ENCODE data around the gene NCAM1.

NCAM1 gene

DNA sequence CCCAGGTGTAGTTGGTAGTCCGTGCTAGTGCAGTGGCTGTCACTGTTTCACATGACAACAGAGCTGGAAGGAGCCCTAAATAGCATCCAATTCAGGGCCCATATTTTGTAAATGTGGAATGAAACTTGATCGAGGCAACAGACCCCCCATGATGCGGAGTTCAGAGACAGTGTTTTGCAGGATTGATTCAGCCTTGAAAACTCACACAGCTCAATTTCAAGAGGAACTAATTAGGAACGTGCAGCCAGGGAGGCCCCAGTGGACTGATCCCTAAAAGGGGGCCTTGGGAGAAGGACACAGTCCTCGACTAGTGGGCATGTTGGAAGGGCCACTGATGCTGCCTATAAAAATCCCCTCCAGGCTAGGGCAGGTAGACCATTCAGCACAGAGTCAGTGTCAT is 292.2 kb downstream of the NCAM1 start:
- DNase-seq (ENCODE audit: low read depth): no peak

DNA sequence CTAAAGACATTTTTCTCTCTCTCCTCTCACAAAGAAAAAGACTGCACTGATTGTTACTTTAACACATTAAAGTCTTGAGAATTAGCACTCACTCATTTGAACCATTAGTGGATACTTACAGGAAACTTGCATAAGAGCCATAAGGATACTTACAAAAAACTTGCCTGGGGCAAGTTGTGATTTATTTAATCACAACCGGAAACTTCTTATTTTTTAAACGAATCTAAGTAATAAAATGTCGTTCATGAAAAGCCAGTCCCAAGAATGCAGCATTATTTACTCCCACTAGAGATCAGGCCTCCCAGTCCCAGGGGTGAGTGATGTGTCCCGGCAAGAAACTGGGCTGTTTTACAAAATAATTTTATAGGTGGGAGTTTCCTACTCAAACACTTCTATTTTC is 293.9 kb downstream of the NCAM1 start:
- DNase-seq (ENCODE audit: low read depth): no peak

DNA sequence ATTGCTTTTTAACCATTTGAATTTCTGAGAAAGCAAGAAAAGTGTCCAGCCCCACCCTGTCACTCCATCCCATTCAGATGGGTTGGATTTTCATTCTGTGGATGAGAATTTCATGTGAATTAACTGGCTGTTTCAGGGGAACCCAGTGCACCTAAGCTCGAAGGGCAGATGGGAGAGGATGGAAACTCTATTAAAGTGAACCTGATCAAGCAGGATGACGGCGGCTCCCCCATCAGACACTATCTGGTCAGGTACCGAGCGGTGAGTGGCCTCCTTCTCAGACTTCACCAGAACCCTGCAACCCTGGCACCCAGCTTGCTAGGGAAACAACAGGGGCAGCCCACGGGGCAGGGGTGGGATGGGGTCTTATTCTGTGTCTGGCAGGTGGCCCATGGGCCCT is 294.5 kb downstream of the NCAM1 start:
- DNase-seq (ENCODE audit: low read depth): no peak

DNA sequence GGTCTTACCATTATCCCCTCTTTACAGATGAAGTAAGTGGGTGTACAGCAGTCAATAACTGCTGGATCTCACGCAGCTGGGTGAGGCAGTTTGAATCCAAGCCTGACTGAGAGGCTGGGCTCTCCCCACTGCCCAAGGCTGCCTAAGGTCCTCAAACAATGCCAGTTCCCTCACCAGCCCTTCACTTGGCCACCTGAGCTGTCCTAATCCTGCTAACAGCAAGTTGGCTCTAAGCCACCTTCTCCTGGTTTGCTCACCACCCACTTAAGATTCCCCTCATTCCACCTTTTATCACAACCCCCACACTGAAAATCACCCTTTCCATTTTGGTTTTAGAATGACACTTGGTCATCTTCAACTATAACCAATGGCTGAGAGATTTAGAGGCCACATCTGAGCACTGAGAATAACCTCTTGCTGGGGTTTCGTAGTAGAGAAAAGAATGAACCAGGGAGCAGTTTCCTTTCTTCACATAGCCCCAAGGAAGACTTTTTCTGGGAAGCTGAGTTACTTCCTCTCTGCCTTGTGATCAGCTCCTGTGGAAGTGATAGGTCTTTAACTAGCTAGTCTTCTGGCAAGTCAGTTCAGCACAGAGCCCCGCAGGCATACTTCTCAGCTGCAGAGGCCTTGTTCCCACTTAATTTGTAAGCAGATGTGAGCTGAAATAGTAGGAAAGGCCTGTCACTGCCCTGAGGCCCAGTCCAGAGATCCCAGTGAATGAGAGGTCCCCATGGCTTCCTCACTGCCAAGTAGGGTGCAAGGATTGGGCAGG is 295.4 kb downstream of the NCAM1 start:
- no peak for DNase-seq (ENCODE audit: low read depth)

DNA sequence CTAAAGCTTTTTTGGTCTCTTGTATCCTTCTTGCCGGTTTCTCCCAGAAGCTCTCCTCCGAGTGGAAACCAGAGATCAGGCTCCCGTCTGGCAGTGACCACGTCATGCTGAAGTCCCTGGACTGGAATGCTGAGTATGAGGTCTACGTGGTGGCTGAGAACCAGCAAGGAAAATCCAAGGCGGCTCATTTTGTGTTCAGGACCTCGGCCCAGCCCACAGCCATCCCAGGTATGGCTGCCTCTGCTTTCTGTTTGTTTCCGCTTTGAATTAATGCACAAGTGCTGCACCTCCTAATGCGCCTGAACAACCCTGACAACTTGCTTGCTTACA is 298.8 kb downstream of the NCAM1 start:
- no peak for DNase-seq (ENCODE audit: low read depth)

DNA sequence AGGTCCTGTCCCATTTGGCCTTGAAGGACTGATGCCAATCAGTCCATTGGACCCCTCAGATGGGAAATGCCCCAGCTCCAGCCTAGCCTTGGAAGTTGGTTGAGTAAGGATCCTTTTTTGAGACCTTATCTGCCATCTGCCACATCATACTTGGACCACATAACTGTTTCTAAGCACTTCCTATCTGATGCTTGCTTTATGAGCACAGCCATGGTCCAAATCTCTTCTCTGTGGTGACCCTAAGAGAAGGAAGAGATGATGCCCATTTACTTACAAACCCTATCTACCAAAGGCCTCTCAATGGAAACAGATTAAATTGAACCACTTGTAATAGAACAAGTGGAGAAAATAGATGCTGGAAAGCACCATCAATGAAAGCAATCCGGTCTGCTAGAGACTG is 299.3 kb downstream of the NCAM1 start:
- no peak for DNase-seq (ENCODE audit: low read depth)

DNA sequence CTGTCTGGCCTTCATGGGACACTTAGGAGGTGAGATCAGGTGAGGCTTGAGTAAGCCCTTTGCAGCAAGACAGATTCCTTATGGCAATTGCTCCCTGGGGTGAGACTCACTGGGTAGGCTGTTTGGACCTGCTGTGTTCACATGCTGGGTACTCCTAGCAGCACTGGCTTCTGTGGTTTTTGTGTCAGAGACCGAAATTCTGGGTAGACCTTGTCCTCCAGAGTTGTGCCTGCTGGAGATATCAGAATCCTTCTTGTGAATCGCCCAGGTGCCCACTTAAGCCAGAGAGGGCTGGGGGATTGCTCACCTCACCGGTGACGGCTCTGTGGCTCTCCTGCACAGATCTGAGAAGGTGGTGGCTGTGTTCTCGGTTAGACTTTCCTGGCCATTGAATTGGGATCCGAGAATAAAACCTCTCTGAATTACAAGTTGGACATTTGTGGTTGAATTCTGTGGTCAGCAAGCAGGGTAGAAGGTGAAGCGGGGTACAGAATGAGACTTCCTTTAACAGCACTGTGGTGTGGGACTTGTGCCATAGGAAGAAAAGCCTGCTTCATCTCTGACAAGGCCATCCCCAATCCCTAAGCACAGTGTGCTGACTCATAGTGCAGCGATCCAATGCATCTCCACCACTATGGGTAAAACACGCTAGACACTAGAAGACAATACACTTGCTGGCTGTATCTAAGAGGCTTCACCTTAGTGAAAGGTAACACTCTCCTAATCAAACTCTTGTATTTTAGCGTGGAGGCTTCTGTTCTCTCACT is 300.7 kb downstream of the NCAM1 start:
- DNase-seq (ENCODE audit: low read depth): no peak

DNA sequence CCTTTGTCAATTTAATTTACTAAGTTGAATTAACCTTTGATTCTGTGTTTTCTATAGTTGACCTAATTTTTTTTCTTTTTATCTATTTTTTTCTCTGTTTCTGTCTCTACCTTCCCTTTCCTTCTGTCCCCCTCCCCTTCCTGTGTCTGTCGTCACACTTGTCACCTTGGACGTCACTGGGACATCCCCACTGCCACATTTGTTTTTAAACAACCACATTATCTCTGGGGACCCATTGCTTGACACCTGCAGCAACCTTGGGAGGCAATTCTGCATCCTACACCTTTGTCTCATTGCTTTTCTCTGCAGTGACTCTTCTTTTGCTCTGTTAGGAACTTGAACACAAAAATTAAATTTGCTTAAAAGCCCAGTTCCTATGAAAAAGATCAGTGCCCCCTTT is 301.4 kb downstream of the NCAM1 start:
- DNase-seq (ENCODE audit: low read depth): no peak

DNA sequence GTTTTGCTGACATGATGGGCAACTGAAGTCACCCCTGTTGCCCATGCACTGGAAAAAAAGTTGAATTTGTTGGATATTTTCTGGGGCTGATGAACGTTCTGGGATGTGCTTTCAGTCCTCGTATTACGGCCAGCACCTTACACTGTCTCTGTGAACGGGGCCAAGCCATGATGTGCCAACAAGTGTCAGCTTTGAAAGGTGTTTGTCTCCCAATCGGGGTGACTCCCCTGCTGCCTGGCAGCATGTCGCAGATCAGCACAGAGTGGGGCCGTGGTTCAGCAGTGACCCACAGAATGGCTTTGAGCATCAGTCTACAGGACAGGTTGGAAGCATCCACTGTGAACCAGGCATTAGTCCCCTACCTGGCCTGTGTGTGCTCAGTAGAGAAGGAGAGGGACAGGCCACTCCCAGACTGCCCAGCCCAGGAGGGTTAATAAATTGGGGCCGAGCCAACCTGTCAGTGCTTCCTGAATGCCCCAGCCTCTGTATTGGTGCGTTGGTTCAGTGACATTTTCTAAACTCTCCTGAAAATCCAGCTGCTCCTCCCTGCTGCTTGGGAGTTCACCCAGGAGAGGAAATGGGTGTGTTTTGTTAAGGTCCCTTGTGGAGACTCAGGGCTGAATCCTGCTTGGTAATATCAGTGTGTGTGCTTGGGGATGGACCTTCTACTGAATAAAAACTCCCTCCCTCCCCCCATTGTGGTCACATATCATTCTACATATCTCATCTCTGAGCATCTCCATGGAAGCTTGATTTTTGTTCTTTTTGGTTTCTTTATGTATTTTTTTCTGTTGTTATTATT is 302.4 kb downstream of the NCAM1 start:
- DNase-seq (ENCODE audit: low read depth): no peak

DNA sequence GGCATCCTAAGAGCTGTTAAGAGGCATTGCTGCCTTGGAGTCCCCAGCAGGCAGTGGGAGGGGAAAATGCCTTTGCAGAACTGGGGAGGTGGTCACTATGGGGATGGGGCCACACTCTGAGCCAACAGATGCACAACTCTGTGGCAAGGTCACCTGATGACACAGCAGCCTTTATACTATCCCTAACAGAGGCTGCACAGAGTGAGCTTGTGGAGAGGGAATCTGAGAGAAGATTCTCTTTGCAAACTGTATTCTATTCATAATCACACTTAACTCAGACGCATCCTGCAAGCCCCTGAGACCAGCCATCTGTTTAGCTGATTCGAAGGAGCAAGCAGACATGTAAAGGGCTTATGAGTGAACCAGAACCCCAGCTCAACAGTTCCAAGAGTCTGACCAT is 304.1 kb downstream of the NCAM1 start:
- no peak for DNase-seq (ENCODE audit: low read depth)

DNA sequence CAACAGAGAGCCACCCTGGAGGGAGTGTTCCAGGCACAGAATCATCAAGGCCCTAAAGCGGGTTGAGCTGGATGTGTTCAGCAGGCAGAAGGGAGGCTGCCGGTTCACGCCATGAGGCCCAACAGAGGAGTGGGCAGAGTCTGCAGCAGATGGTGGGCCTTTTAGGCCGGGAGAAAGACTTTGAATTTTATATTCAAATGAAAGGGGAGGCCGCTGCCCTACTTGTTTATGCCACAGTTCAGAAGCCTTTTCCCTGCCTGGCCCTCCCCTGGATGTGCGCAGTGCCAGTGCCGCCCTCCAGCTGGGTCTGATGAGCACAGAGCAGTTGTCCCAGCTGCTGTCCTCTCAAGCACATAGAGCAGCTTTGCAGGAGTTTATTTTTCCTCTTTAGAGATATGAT is 306.3 kb downstream of the NCAM1 start:
- no peak for DNase-seq (ENCODE audit: low read depth)

DNA sequence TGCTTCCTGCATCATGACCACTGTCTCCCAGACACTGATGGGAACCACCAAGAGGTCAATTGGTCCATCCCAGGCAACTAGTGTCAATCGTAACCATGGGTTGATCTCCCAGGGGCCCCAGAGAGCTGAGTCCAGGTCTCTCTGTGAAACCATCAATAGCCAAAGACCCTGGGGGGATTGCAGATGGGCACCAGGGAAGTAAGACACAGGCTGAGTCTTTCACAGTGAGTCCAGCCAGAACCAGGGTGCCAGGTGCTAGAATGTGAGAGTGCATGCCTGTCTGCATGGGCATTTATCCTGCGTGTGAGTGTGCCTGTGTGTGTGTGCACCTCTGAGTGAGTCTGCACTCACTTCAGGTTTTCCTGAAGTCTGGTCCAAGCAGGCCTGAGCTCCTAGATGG is 307.9 kb downstream of the NCAM1 start:
- no peak for DNase-seq (ENCODE audit: low read depth)

DNA sequence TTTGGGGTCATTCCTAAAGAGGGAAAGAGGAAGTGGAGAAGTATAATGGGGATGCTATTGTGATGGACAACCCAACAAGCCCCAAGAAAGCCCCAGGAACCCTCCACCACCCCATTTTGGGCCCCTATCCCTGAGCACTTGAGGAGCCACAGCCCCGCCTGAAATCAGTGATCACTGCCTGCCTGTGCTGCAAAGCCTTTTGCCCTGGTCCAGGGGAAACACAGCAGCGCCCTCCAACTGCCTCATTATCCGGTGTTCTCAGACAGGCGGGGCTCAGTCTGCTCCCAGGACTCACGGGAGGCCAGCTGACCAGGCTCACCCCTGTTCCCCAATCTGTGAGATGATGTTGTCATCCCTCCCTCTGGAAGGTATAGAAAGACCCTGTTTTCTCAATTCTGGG is 308.4 kb downstream of the NCAM1 start:
- no peak for DNase-seq (ENCODE audit: low read depth)

DNA sequence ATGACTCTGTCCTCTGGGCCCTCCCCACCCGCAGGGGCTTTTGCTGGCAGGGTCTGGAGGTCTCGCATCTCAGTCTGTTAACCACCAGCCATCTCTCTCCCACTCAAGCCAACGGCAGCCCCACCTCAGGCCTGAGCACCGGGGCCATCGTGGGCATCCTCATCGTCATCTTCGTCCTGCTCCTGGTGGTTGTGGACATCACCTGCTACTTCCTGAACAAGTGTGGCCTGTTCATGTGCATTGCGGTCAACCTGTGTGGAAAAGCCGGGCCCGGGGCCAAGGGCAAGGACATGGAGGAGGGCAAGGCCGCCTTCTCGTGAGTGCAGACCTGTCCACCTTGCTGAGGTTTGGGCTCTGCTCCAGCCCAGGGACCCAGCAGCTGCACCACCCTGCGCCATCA is 308.9 kb downstream of the NCAM1 start:
- no peak for DNase-seq (ENCODE audit: low read depth)

DNA sequence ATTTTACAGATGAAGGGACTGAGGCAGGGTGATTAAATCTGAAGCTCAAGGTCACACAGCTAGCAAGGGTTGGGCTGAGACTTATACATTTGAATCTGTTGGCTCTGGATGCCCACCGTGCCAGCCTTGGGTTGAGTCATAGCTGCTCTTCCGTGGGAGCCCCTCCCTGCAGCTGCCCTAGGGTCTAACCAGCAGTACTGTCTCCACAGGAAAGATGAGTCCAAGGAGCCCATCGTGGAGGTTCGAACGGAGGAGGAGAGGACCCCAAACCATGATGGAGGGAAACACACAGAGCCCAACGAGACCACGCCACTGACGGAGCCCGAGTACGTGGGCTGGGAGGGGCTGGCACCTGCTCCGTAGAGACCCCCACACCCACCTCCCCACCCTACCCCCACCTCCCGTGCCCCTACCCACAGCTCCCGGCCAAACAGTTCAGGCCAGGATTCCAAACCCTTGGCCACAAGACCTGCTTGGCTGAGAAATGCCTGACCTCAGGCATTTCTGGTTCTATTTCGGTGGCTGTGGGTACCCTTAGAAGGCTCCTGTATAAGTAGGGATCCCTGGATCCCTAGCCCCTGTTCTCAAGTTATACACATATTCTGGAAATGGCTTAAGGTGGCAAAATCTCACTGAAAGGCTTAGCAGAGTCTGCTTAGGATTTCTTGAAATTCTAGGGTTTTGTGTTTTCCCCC is 310.5 kb downstream of the NCAM1 start:
- DNase-seq (ENCODE audit: low read depth): no peak

DNA sequence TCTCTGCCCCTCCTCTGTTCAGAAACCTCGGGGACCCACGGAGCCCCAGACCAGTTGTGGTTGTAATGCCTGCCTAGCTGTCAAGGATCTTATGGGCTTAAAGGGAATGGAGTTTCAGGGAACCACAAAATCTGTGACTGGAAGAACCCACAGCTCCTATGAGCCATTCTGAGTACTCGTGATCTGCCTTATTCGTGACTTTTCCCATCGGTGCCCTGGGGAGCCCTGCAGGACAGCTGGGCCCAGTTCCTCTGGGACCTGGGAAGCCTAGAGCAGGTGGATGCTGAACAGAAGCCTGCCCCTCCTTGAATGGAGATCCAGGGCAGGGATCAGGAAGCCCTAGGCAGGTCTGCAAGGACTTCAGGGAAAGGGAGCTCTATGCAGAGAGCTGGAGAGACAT is 311.1 kb downstream of the NCAM1 start:
- DNase-seq (ENCODE audit: low read depth): no peak

DNA sequence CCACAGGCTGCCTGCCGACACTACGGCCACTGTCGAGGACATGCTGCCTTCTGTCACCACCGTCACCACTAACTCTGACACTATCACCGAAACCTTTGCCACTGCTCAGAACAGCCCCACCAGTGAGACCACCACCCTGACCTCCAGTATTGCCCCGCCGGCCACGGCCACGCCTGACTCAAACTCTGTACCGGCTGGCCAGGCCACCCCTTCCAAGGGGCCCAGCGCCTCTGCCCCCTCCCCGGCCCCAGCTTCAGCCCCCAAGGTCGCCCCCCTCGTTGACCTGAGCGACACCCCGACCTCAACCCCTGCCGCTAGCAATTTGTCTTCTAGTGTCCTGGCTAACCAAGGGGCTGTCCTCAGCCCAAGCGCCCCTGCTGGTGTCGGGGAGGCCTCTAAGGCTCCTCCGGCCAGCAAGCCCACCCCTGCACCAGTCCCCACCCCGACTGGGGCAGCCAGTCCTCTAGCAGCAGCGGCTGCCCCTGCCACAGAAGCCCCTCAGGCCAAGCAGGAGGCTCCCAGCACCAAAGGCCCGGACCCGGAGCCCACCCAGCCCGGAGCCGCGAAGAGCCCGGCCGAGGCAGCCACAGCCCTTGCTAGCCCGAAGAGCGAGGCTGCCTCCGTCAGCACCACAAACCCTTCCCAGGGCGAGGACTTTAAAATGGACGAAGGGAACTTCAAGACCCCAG is 311.9 kb downstream of the NCAM1 start:
- no peak for DNase-seq (ENCODE audit: low read depth)

DNA sequence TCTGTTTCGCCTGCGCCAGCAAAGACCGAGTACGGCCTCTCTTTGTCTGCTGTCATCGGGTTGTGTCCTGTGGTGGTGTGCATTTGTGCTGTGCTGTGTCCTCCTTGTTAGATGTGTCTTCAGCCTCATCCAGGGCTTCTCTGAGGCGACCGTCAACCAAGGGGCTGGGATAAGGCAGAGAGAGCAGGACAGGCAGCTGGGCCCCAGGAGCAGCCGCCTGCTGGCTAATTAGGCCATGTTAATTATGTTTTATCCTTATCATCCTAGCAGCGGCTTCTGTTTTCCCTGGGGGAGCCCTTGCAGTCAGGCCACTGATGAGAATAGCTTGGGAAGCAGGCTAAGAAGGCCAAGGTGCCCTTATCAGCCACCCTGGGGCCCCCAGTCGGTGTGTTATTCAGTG is 312.5 kb downstream of the NCAM1 start:
- DNase-seq (ENCODE audit: low read depth): no peak

DNA sequence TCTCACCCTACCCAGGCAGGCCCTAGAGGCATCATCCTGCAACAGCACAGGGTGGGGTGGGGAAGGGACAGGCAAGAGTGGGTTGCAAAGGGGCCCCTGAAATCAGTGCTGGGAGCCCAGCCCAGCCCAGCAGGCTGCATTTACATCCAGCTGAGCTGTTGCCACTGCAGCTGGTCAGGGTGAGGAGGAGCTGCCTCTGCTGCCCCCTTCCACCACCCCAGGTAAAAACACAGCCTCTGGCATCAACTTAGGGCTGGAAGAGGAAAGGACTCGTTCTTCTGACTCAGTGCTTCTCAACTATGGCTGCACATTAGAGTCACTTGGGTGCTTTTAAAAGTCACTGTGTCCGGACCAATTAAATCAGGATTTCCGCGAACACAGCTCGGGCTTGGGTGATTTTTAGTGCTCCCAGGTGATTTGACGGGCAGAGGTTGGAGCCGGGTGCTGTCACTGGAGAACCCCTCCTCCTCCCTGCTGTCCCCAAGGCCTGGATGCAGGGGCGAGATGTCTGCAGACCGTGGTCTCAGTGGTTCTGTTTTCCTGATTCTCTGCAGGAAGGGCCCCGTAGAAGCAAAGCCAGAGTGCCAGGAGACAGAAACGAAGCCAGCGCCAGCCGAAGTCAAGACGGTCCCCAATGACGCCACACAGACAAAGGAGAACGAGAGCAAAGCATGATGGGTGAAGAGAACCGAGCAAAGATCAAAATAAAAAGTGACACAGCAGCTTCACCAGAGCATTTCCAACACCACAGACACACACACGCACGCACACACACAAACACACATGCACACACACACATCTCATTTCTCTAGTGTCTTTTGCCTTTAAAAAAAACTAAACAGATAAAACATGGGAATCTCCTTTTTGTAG is 313.7 kb downstream of the NCAM1 start:
- no peak for DNase-seq (ENCODE audit: low read depth)

DNA sequence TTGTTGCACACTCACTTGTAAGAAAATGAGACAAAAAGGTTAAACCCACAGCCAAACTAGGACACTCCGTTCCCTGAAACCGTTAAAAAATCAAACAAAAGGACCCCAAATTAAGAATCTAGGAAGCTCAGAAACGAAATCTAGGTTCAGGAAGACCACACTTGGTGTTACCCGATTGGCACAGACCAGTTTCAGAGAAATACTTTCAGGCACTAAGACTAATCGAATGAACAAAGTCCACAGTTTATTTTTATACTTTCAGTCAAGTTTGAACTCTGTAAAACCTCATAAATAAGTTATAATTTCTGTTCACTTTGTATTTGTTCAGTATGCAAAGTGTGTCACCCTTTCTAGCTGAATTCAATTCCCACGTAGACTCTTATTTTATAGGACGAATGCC is 314.4 kb downstream of the NCAM1 start:
- no peak for DNase-seq (ENCODE audit: low read depth)

DNA sequence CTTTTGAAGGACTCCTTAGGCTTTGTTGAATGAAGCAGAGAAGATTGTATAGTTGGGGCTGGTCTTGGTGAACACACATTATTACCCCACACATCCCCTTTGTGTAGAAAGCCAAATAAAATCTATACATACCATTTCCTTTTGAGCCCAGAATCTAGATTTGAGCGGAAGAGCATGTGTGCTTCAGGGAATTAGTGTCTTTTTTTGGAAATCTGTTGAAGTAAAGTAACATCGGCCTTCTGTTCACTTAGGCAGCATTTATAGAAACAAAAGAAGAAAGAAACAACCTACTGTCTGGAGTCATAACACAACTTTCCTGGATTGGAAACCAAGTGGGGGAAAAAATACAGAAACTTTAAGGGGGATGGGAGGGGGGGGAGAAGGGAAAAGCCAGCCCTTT is 315.2 kb downstream of the NCAM1 start:
- no peak for DNase-seq (ENCODE audit: low read depth)

All from stimulated activated CD8-positive, alpha-beta memory T cell treated with anti-CD3 and anti-CD28 coated beads, Interleukin-12 subunit alpha, Interleukin-12 subunit beta, amount 100 ng/mL, for 1 hour (primary cell).